Epithelial cell of esophagus (primary cell): ENCODE measurements around the gene CEP135.
A peak's percentile ranks its signal among the peaks of the same experiment; 100 is the strongest.

ENCODE experiments used
- DNase-seq: peaks from one replicate; pipeline ENCODE4 v3.0.0; 2010; ENCODE audit warnings: low read depth
- H3K4me3 ChIP-seq: 2 replicates; pipeline ENCODE4 v1.5.1; 2011; ENCODE audit warnings: mild to moderate bottlenecking, low read length, control low read depth
- CTCF ChIP-seq: IDR thresholded peaks from 2 replicates; pipeline ENCODE4 v1.5.1; 2011; ENCODE audit warnings: low read depth, mild to moderate bottlenecking, low read length, control low read depth, inconsistent platforms; ENCODE audit not compliant: insufficient read depth; ENCODE audit errors: missing control alignments

Gene CEP135

GRCh38 chr4:56042225-56042624 is 93.5 kb downstream of the CEP135 start:
- no peak for TF ChIP-seq CTCF
- DNase-seq: no peak

GRCh38 chr4:56048383-56048701 is 99.6 kb downstream of the CEP135 start:
- DNase-seq: no peak
- TF ChIP-seq CTCF: no peak
- peak overlapping the region; percentile 38 for H3K4me3 ChIP-seq

More at GRCh38 chr4:56042225-56042624, 93.5 kb downstream of the CEP135 start:
- no peak overlapping the region for H3K4me3 ChIP-seq

GRCh38 chr4:56048702-56049431 is 100.1 kb downstream of the CEP135 start:
- H3K4me3 ChIP-seq: peak overlapping the region; percentile 46
- peak; percentile 54 for DNase-seq
- TF ChIP-seq CTCF: peak; percentile 16

GRCh38 chr4:56050625-56051024 is 101.9 kb downstream of the CEP135 start:
- H3K4me3 ChIP-seq: no peak overlapping the region
- TF ChIP-seq CTCF: no peak
- DNase-seq: no peak

GRCh38 chr4:56051029-56051709 is 102.4 kb downstream of the CEP135 start:
- DNase-seq: no peak
- TF ChIP-seq CTCF: no peak
- no peak overlapping the region for H3K4me3 ChIP-seq

GRCh38 chr4:56051710-56052075 is 102.9 kb downstream of the CEP135 start:
- TF ChIP-seq CTCF: no peak
- no peak for DNase-seq
- H3K4me3 ChIP-seq: no peak overlapping the region

GRCh38 chr4:56052481-56052880 is 103.7 kb downstream of the CEP135 start:
- no peak overlapping the region for H3K4me3 ChIP-seq
- DNase-seq: no peak
- TF ChIP-seq CTCF: no peak
